Glutamatergic neuron (in vitro differentiated cells): ENCODE results near the gene EFEMP1. TPM values are rescaled to one million over a fixed set of nuclear protein-coding genes. Genes with fewer than 3 reads are reported as not detected.

Source experiments
- DNase-seq: peaks from one replicate; pipeline ENCODE4 v3.0.0; 2022
- H3K27ac Mint-ChIP-seq: one replicate; pipeline ENCODE4 v1.8.0; 2020; ENCODE audit warnings: mild to moderate bottlenecking, mixed read lengths, inconsistent platforms; ENCODE audit not compliant: unreplicated experiment
- H3K27me3 Mint-ChIP-seq: one replicate; pipeline ENCODE4 v1.8.0; 2020; ENCODE audit warnings: mild to moderate bottlenecking, moderate library complexity, mixed read lengths, inconsistent platforms; ENCODE audit not compliant: unreplicated experiment
- H3K36me3 Mint-ChIP-seq: one replicate; pipeline ENCODE4 v1.8.0; 2020; ENCODE audit warnings: mild to moderate bottlenecking, mixed read lengths, inconsistent platforms; ENCODE audit not compliant: unreplicated experiment
- H3K4me1 Mint-ChIP-seq: one replicate; pipeline ENCODE4 v1.8.0; 2020; ENCODE audit warnings: mild to moderate bottlenecking, low read depth, mixed read lengths, inconsistent platforms; ENCODE audit not compliant: unreplicated experiment
- H3K4me3 Mint-ChIP-seq: one replicate; pipeline ENCODE4 v1.8.0; 2020; ENCODE audit warnings: mild to moderate bottlenecking, mixed read lengths, inconsistent platforms; ENCODE audit not compliant: unreplicated experiment
- H3K9me3 Mint-ChIP-seq: one replicate; pipeline ENCODE4 v1.8.0; 2020; ENCODE audit warnings: mild to moderate bottlenecking, moderate library complexity, mixed read lengths, inconsistent platforms; ENCODE audit not compliant: unreplicated experiment
- CTCF ChIP-seq: fragments of 200-600 bp; sonication (generic); IDR thresholded peaks from one replicate; pipeline ENCODE4 v1.5.0; 2021; ENCODE audit not compliant: partially characterized antibody, unreplicated experiment
- total RNA-seq: library from RNA; stranded (reverse); fragmentation: NEBNext Ultra II Directional; extraction: Animal tissue kit (Norgen Biotek cat#: 25700); gene quantifications from one replicate; pipeline ENCODE4 v1.2.1, GENCODE V29; 2021; ENCODE audit not compliant: unreplicated experiment

The EFEMP1 gene
- total RNA-seq, 1 donor from 2014 or later: 1.2 TPM

DNA sequence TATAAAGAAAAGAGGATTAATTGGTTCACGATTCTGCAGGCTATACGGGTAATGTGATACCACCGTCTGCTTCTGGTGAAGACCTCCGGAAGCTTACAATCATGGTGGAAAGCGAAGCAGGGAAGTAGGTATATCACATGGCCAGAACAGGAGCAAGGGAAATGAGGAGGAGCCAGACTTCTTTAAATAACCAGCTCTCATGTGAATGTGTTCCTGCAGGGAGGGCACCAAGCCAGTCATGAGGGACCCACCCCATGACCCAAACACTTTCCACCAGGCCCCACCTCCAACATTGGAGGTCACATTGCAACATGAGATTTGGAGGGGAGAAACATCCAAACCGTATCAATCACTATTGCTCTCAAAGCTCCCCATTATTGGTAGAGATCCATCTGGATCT is 61.8 kb downstream of the EFEMP1 start:
- no peaks in the 10 kb centered on the region for H3K4me1 Mint-ChIP-seq
- H3K9me3 Mint-ChIP-seq: no peaks in the 10 kb centered on the region
- TF ChIP-seq CTCF: no peak
- no peak for DNase-seq
- H3K4me3 Mint-ChIP-seq: no peak overlapping the region
- no peaks in the 10 kb centered on the region for H3K36me3 Mint-ChIP-seq
- no peak overlapping the region for H3K27ac Mint-ChIP-seq
- H3K27me3 Mint-ChIP-seq: no peaks in the 10 kb centered on the region

GRCh38 chr2:55860832-55861231 is 62.8 kb downstream of the EFEMP1 start:
- H3K4me3 Mint-ChIP-seq: no peak overlapping the region
- H3K27ac Mint-ChIP-seq: no peak overlapping the region
- H3K27me3 Mint-ChIP-seq: no peaks in the 10 kb centered on the region
- H3K9me3 Mint-ChIP-seq: no peaks in the 10 kb centered on the region
- DNase-seq: no peak
- no peak for TF ChIP-seq CTCF
- no peaks in the 10 kb centered on the region for H3K4me1 Mint-ChIP-seq
- H3K36me3 Mint-ChIP-seq: no peaks in the 10 kb centered on the region

GRCh38 chr2:55859875-55860274 is 63.7 kb downstream of the EFEMP1 start:
- TF ChIP-seq CTCF: no peak
- no peak for DNase-seq
- H3K27ac Mint-ChIP-seq: no peak overlapping the region
- H3K4me1 Mint-ChIP-seq: no peaks in the 10 kb centered on the region
- no peaks in the 10 kb centered on the region for H3K9me3 Mint-ChIP-seq
- no peaks in the 10 kb centered on the region for H3K27me3 Mint-ChIP-seq
- H3K4me3 Mint-ChIP-seq: no peak overlapping the region
- no peaks in the 10 kb centered on the region for H3K36me3 Mint-ChIP-seq

DNA sequence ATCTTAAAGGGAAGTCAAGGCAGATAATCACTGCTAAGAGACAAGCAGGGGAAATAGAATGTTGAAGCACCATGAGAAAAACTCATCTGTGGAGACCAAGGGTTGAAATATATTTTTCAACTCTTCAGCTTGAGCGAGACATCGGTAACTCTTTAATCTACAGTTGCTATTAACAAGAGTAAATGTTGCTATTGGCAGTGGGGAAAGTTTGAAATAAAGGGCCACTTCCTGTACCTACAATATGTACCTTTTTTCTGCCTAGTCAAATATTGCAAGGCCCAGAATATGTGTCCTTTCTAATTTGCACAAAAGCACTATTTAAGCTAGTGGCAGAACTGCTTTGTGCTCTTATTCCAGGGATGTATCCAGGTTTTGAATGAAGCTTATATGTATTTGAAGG is 65.8 kb downstream of the EFEMP1 start:
- H3K9me3 Mint-ChIP-seq: no peaks in the 10 kb centered on the region
- no peak for TF ChIP-seq CTCF
- no peak overlapping the region for H3K4me3 Mint-ChIP-seq
- no peaks in the 10 kb centered on the region for H3K27me3 Mint-ChIP-seq
- H3K27ac Mint-ChIP-seq: no peak overlapping the region
- H3K4me1 Mint-ChIP-seq: no peaks in the 10 kb centered on the region
- no peak for DNase-seq
- H3K36me3 Mint-ChIP-seq: no peaks in the 10 kb centered on the region

GRCh38 chr2:55856936-55857335 is 66.6 kb downstream of the EFEMP1 start:
- no peak for TF ChIP-seq CTCF
- H3K9me3 Mint-ChIP-seq: no peaks in the 10 kb centered on the region
- no peak overlapping the region for H3K4me3 Mint-ChIP-seq
- no peak overlapping the region for H3K27ac Mint-ChIP-seq
- H3K4me1 Mint-ChIP-seq: no peaks in the 10 kb centered on the region
- H3K27me3 Mint-ChIP-seq: no peaks in the 10 kb centered on the region
- DNase-seq: no peak
- H3K36me3 Mint-ChIP-seq: no peaks in the 10 kb centered on the region
